Right renal cortex interstitium (tissue), 3 donors: ENCODE measurements around the gene DSG3. TPM values are rescaled to one million over a fixed set of nuclear protein-coding genes. Genes with fewer than 3 reads are reported as not detected.

Experiments used
- DNase-seq, 3 donors: peaks; one replicate each; pipeline ENCODE4 v3.0.0-alpha.2; 2013; ENCODE audit warnings: low read depth in 3 of 3, low spot score in 2 of 3
- polyA plus RNA-seq, 3 donors: library from polyadenylated mRNA; unstranded; fragments of 120-200 nt; gene quantifications; one replicate each; pipeline ENCODE4 v1.2.1, GENCODE V29; 2013; ENCODE audit not compliant: insufficient read length in 3 of 3

The DSG3 gene
- polyA plus RNA-seq, 3 donors: not detected

- DNase-seq: no peak
These were observed 17.0 kb upstream of the DSG3 start for GRCh38 chr18:31430554-31430953.

- no peak for DNase-seq
These were observed 15.2 kb upstream of the DSG3 start for GRCh38 chr18:31432316-31432715.

GRCh38 chr18:31436825-31437224, 10.7 kb upstream of the DSG3 start:
- DNase-seq: no peak

- no peak for DNase-seq
These were observed 9.1 kb upstream of the DSG3 start for GRCh38 chr18:31438402-31438801.

GRCh38 chr18:31439807-31440325, 7.7 kb upstream of the DSG3 start:
- DNase-seq: no peak

GRCh38 chr18:31440787-31441186, 6.8 kb upstream of the DSG3 start:
- no peak for DNase-seq

- DNase-seq: no peak
These were observed 6.0 kb upstream of the DSG3 start for GRCh38 chr18:31441493-31441892.

GRCh38 chr18:31444142-31444541, 3.4 kb upstream of the DSG3 start:
- no peak for DNase-seq

- DNase-seq: no peak
These were observed 1.6 kb upstream of the DSG3 start for GRCh38 chr18:31445908-31446307.

GRCh38 chr18:31446854-31447253, 687 bp upstream of the DSG3 start:
- no peak for DNase-seq

- no peak for DNase-seq
These were observed 2.9 kb downstream of the DSG3 start for GRCh38 chr18:31450409-31450808.

- DNase-seq: no peak
These were observed 4.1 kb downstream of the DSG3 start for GRCh38 chr18:31451625-31452024.

- DNase-seq: no peak
These were observed 6.6 kb downstream of the DSG3 start for GRCh38 chr18:31454066-31454708.

GRCh38 chr18:31469629-31470028, 22.1 kb downstream of the DSG3 start:
- no peak for DNase-seq

- DNase-seq: no peak
These were observed 31.1 kb downstream of the DSG3 start for GRCh38 chr18:31478688-31479087.

GRCh38 chr18:31482051-31482450, 34.5 kb downstream of the DSG3 start:
- no peak for DNase-seq

GRCh38 chr18:31483396-31483795, 35.9 kb downstream of the DSG3 start:
- DNase-seq: no peak

GRCh38 chr18:31484461-31484860, 36.9 kb downstream of the DSG3 start:
- no peak for DNase-seq

- no peak for DNase-seq
These were observed 38.6 kb downstream of the DSG3 start for GRCh38 chr18:31486165-31486564.

- no peak for DNase-seq
These were observed 39.9 kb downstream of the DSG3 start for GRCh38 chr18:31487246-31488015.

- DNase-seq: no peak
These were observed 41.8 kb downstream of the DSG3 start for GRCh38 chr18:31489311-31489710.

GRCh38 chr18:31490387-31490786, 42.8 kb downstream of the DSG3 start:
- DNase-seq: no peak
